H1 (cell line): ENCODE measurements around the gene GMEB2. TPM values are rescaled to one million over a fixed set of nuclear protein-coding genes. Genes with fewer than 3 reads are reported as not detected.

Source experiments
- BACH1 ChIP-seq: IDR thresholded peaks from 2 replicates; pipeline ENCODE4 v1.6.1; 2012; ENCODE audit warnings: low read length, improper control_type of control experiment
- SP4 ChIP-seq: IDR thresholded peaks from 2 replicates; pipeline ENCODE4 v1.6.1; 2012; ENCODE audit warnings: low read length, inconsistent platforms
- SRF ChIP-seq: IDR thresholded peaks from 2 replicates; pipeline ENCODE4 v1.6.1; 2011; ENCODE audit warnings: mild to moderate bottlenecking, low read depth, low read length, moderate library complexity
- polyA plus RNA-seq, 7 experiments: library from polyadenylated mRNA; depleted of rRNA in 3 of 7; stranded (reverse) in 5 of 7; unstranded in 2 of 7; fragments of >200 nt in 5 of 7; fragments of 200-250 nt in 2 of 7; gene quantifications; 1 replicate in 5 of 7; 2 replicates in 1 of 7; 4 replicates in 1 of 7; pipeline versions ENCODE4 v1.2.1 to v1.2.3, GENCODE V29; 2011 to 2013; ENCODE audit warnings: missing spikeins in 2 of 7, mixed read lengths in 2 of 7
- total RNA-seq: library from RNA; stranded (reverse); fragmentation: NEBNext Ultra II Directional; extraction: Animal tissue kit (Norgen Biotek cat#: 25700); gene quantifications from 2 replicates; pipeline ENCODE4 v1.2.1, GENCODE V29; 2021
- TF ChIP-seq, protein P1 (sequence below): fragments of 300-600 bp; sonication (generic); IDR thresholded peaks from 2 replicates; pipeline ENCODE4 v1.7.1; 2012; ENCODE audit warnings: low read length, moderate library complexity, mild to moderate bottlenecking, inconsistent platforms; ENCODE audit not compliant: insufficient replicate concordance

Gene GMEB2
- total and polyA plus RNA-seq, 2 of the 8 experiments (the other 6 are each of a cell fraction or from before 2014, with no cell fraction given), result 12.9 to 14.2 TPM

DNA sequence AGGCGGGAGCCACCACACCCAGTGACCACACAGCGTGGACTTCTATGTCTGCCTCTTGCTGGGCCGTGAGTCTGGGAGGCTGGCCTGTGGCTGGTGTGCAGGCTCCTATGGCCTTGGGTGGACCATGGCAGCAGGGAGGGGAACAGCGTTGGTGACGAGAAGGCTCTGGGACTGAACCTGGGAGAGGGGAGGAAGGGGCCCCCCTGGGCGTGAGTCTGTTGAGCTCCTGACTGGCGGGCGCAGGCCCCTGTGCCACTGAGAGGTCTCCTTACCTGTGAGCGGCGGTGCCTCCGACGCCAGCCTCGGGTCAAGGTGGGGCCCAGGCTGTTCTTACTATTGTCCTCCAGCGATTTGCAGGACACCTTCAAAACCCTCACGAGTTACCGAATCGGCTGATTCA lies 40.1 kb downstream of the GMEB2 start (continued):
- TF ChIP-seq SP4 (no peak), BACH1 (no peak), SRF (no peak)
- TF ChIP-seq, protein P1, sequence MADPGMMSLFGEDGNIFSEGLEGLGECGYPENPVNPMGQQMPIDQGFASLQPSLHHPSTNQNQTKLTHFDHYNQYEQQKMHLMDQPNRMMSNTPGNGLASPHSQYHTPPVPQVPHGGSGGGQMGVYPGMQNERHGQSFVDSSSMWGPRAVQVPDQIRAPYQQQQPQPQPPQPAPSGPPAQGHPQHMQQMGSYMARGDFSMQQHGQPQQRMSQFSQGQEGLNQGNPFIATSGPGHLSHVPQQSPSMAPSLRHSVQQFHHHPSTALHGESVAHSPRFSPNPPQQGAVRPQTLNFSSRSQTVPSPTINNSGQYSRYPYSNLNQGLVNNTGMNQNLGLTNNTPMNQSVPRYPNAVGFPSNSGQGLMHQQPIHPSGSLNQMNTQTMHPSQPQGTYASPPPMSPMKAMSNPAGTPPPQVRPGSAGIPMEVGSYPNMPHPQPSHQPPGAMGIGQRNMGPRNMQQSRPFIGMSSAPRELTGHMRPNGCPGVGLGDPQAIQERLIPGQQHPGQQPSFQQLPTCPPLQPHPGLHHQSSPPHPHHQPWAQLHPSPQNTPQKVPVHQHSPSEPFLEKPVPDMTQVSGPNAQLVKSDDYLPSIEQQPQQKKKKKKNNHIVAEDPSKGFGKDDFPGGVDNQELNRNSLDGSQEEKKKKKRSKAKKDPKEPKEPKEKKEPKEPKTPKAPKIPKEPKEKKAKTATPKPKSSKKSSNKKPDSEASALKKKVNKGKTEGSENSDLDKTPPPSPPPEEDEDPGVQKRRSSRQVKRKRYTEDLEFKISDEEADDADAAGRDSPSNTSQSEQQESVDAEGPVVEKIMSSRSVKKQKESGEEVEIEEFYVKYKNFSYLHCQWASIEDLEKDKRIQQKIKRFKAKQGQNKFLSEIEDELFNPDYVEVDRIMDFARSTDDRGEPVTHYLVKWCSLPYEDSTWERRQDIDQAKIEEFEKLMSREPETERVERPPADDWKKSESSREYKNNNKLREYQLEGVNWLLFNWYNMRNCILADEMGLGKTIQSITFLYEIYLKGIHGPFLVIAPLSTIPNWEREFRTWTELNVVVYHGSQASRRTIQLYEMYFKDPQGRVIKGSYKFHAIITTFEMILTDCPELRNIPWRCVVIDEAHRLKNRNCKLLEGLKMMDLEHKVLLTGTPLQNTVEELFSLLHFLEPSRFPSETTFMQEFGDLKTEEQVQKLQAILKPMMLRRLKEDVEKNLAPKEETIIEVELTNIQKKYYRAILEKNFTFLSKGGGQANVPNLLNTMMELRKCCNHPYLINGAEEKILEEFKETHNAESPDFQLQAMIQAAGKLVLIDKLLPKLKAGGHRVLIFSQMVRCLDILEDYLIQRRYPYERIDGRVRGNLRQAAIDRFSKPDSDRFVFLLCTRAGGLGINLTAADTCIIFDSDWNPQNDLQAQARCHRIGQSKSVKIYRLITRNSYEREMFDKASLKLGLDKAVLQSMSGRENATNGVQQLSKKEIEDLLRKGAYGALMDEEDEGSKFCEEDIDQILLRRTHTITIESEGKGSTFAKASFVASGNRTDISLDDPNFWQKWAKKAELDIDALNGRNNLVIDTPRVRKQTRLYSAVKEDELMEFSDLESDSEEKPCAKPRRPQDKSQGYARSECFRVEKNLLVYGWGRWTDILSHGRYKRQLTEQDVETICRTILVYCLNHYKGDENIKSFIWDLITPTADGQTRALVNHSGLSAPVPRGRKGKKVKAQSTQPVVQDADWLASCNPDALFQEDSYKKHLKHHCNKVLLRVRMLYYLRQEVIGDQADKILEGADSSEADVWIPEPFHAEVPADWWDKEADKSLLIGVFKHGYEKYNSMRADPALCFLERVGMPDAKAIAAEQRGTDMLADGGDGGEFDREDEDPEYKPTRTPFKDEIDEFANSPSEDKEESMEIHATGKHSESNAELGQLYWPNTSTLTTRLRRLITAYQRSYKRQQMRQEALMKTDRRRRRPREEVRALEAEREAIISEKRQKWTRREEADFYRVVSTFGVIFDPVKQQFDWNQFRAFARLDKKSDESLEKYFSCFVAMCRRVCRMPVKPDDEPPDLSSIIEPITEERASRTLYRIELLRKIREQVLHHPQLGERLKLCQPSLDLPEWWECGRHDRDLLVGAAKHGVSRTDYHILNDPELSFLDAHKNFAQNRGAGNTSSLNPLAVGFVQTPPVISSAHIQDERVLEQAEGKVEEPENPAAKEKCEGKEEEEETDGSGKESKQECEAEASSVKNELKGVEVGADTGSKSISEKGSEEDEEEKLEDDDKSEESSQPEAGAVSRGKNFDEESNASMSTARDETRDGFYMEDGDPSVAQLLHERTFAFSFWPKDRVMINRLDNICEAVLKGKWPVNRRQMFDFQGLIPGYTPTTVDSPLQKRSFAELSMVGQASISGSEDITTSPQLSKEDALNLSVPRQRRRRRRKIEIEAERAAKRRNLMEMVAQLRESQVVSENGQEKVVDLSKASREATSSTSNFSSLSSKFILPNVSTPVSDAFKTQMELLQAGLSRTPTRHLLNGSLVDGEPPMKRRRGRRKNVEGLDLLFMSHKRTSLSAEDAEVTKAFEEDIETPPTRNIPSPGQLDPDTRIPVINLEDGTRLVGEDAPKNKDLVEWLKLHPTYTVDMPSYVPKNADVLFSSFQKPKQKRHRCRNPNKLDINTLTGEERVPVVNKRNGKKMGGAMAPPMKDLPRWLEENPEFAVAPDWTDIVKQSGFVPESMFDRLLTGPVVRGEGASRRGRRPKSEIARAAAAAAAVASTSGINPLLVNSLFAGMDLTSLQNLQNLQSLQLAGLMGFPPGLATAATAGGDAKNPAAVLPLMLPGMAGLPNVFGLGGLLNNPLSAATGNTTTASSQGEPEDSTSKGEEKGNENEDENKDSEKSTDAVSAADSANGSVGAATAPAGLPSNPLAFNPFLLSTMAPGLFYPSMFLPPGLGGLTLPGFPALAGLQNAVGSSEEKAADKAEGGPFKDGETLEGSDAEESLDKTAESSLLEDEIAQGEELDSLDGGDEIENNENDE, result no peak
- TF ChIP-seq, all 59 proteins: peak for 0
